ENCODE measurements around the gene LBHD2. TPM values are rescaled to one million over a fixed set of nuclear protein-coding genes. Genes with fewer than 3 reads are reported as not detected.
"Not testable (repeated sequence)": the region's sequence is repeated elsewhere in the genome, so short reads cannot be mapped to it uniquely, and the experiment has no call there.

LBHD2 gene
- polyA plus RNA-seq, 4 donors: not detected

GRCh38 chr14:103117499-103117898 is 33.5 kb downstream of the LBHD2 start:
- DNase-seq (ENCODE audit: low read depth in 4 of 4, low spot score in 2 of 4): not testable (repeated sequence)

GRCh38 chr14:103118018-103118662 is 34.1 kb downstream of the LBHD2 start:
- DNase-seq (ENCODE audit: low read depth in 4 of 4, low spot score in 2 of 4): no peak

DNA sequence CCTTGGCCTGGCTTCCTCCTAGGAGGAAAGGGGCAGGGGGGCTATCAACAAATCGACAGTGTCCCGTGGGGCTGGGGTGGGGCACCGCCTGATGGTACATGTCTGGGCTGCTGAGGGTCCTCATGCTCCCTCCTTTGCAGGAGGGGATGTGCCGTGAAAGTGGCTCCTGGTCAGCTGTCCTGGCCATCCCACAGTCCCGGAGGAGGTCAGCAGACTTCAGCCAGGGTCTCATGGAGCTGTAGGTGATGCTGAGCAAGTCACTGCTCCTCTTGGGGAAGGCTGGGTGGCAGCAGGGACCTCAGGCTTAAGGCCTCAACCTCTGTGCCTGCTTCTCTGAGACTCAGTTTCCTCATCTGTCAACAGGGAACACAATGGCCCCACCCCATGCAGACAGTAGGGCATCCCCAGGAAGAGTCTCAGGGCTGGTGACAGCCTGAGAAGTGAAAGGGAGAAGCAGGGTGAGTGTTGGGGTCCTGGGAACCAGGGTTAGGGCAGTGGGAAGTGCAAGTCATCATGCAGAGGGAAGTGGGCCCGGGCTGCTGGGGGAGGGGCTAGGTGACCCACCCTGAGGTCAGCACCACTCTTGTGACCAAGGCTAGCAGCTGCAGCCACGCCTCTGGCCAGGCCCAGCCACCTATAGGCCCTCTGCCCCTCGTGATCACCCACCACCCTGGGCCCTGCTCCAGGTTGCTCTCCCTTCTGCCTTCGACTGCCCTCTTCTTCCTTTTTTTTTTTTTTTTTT is 34.8 kb downstream of the LBHD2 start:
- no peak for DNase-seq (ENCODE audit: low read depth in 4 of 4, low spot score in 2 of 4)

GRCh38 chr14:103119527-103119926 is 35.5 kb downstream of the LBHD2 start:
- not testable (repeated sequence) for DNase-seq (ENCODE audit: low read depth in 4 of 4, low spot score in 2 of 4)

GRCh38 chr14:103121121-103121845 is 37.3 kb downstream of the LBHD2 start:
- no peak for DNase-seq (ENCODE audit: low read depth in 4 of 4, low spot score in 2 of 4)

- peak; percentile 76 to 91 (median 86) for DNase-seq (ENCODE audit: low read depth in 4 of 4, low spot score in 2 of 4)
Observed at GRCh38 chr14:103121846-103122584, 38.0 kb downstream of the LBHD2 start.

- DNase-seq (ENCODE audit: low read depth in 4 of 4, low spot score in 2 of 4): no peak
Observed at GRCh38 chr14:103122585-103122946, 38.6 kb downstream of the LBHD2 start.

- DNase-seq (ENCODE audit: low read depth in 4 of 4, low spot score in 2 of 4): no peak
Observed at GRCh38 chr14:103122947-103123633, 39.1 kb downstream of the LBHD2 start, which contains the start of gene TNFAIP2. Gene TNFAIP2 (plus strand): TSS chr14:103123461. CDS start chr14:103126458, 2,997 bp downstream.

GRCh38 chr14:103123634-103124500 is 39.9 kb downstream of the LBHD2 start:
- DNase-seq (ENCODE audit: low read depth in 4 of 4, low spot score in 2 of 4): no peak

DNA sequence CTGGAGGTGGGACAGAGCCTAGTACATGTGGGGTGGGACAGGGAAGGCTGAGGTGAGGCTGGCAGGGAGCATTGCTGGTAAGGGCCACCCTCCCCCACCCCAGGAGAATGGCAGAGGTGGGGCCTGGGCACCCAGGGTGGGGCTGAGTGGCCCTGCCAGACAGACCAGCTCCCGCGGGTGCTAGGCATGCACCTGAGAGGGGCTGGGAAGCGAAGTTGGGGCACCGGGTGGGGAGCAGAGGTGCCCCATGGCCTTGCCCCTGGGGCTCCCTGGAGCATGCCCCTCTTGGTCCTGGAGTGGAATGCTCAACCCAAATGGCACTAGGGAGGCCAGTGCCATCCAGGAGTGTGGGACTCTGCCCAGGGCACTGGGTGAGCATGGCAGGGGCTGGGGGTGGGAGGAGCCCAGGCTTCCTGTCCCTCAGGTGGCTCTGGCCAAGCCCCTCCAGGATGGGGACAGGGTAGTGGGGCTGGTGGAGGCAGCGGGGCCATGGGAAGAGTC is 40.5 kb downstream of the LBHD2 start:
- DNase-seq (ENCODE audit: low read depth in 4 of 4, low spot score in 2 of 4): no peak

- DNase-seq (ENCODE audit: low read depth in 4 of 4, low spot score in 2 of 4): no peak
Observed at GRCh38 chr14:103125098-103126070, 41.4 kb downstream of the LBHD2 start.

GRCh38 chr14:103126088-103126872 is 42.3 kb downstream of the LBHD2 start:
- no peak for DNase-seq (ENCODE audit: low read depth in 4 of 4, low spot score in 2 of 4)

GRCh38 chr14:103126873-103127304 is 42.9 kb downstream of the LBHD2 start:
- DNase-seq (ENCODE audit: low read depth in 4 of 4, low spot score in 2 of 4): peak in 1 of 4 donors; percentile 49

DNA sequence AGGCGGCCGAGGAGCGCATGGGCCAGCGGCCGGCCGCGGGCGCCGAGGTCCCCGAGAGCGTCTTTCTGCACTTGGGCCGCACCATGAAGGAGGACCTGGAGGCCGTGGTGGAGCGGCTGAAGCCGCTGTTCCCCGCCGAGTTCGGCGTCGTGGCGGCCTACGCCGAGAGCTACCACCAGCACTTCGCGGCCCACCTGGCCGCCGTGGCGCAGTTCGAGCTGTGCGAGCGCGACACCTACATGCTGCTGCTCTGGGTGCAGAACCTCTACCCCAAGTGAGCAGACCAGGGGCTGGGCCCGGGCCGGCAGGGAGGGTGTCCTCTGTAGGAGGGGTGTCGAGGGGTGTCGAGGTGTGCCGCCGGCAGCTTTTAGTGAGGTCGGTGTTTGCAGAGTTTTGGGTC is 43.3 kb downstream of the LBHD2 start:
- no peak for DNase-seq (ENCODE audit: low read depth in 4 of 4, low spot score in 2 of 4)

DNA sequence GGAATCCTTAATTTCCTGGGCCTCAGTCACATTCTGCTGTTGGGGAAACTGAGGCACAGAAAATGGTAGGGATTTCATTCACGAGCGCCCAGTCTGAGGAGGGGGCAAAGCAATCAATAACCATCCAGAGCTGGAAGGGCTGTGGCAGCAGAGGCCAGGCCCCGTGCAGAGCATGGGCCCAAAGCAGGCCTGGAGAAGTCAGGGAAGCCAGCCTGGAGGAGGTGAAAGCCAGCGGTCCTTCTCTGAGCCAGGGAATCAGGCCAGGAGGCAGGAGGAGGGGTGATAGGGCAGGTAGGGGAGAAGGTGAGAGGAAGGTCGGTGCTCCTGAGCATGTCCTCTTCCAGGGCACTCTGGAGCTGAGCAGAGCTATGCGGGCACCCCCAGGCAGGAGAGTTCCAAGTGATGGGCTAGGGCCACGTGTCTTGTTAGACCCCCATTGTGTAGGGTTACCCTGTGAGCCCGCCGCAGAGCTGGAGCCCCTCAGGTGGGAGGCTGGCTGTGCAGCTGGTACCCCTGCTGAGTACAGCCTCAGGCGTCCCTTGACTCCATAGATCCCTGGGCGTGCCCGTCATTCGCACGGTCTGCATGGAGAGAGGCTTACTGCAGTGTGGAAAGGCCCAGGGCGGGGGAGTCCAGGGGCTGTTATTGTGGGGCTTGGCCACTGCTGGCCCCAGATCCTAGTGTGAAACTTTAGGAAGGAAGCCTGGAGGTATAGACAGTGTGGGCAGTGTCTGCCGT is 44.0 kb downstream of the LBHD2 start:
- no peak for DNase-seq (ENCODE audit: low read depth in 4 of 4, low spot score in 2 of 4)

DNA sequence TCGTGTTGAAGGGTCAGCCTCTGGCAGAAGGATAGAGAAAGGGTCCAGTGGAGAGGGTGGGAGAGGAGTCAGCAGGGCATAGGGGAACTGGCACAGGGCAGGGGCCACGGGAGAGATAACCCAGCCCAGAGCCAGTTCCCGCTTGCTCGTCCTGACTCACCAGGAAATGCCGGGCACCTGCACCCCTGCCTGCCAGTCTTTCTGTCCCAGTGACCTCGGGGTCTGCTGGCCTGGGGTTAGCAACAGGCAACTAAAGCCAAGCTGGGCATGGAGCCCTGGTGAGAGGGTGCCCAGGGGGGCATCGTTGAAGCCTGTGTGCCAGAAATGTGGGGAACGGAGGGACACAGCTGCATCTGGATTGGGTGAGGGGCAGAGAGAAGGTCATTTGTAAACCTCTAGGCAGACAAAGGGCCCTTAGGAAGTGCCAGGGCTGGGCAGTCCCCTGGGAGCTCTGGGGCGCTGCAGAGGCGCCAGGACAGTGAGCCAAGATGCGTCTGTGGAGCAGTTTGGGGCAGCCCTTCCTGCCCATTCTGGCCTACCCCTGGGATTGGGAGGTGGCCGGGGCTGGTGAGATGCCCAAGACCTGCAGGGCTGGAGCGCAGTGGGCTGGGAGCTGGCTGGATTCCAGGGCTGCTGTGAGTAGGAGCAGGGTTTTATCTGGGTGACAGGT is 44.8 kb downstream of the LBHD2 start:
- DNase-seq (ENCODE audit: low read depth in 4 of 4, low spot score in 2 of 4): no peak
